Activated T-cell treated with anti-CD3 and anti-CD28 coated beads, Interleukin-2, amount 50 U/mL, for 24 hours (primary cell): ENCODE results near the gene SAP30L.
A peak's percentile ranks its signal among the peaks of the same experiment; 100 is the strongest.

Source experiments
- DNase-seq: peaks from one replicate; pipeline ENCODE4 v3.0.0-alpha.2; 2020
- H3K27ac Mint-ChIP-seq: 2 replicates; pipeline ENCODE4 v1.8.0; 2020; ENCODE audit warnings: mild to moderate bottlenecking, mixed read lengths
- H3K27me3 Mint-ChIP-seq: 2 replicates; pipeline ENCODE4 v1.8.0; 2020; ENCODE audit warnings: mixed read lengths
- H3K36me3 Mint-ChIP-seq: 2 replicates; pipeline ENCODE4 v1.8.0; 2020; ENCODE audit warnings: low read depth, mixed read lengths
- H3K4me1 Mint-ChIP-seq: 2 replicates; pipeline ENCODE4 v1.8.0; 2020; ENCODE audit warnings: low read depth, mixed read lengths
- H3K4me3 Mint-ChIP-seq: 2 replicates; pipeline ENCODE4 v1.8.0; 2020; ENCODE audit warnings: mild to moderate bottlenecking, moderate library complexity, mixed read lengths
- H3K9me3 Mint-ChIP-seq: 2 replicates; pipeline ENCODE4 v1.8.0; 2020; ENCODE audit warnings: mixed read lengths

Gene SAP30L

DNA sequence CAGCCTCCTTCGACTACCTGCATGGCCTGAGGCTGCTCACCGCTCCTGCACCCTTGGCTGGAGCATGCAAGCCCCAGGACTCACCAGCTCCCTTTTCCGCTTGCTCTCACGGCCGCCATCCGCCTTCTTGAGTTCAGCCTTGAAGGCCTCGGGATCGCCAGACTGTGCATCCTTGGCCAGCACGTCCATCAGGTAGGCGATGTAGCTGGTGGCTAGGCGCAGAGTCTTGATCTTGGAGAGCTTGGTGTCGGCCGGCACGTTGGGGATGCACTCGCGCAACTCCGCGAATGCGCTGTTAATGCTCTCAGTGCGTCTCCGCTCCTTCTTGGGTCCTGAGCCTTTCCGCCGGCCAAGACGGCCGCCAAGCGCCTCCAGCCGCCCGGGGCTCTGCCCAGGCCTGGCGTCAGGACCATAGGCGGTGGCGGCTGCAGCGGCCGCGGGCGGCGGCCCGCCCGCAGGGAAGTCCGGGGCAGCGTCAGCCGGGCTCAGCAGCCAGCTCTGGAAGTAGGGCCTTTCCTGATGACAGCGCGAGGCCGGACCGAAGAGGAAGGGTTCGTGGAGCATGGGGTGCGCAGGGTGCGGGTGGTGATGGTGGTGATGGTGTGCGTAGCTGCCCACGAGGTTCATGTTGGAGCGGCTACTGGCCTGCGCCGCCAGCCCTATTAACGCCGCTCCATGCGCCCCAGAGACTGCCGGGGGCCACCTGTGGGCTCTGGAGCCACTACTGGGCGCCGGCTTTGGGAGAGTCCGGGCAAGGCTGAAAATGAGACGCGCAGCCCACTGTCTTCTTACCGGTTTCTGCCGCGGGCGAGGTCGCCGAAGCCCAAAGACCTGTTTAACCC is 31.8 kb downstream of the SAP30L start:
- Mint-ChIP-seq H3K9me3 (no peaks in the 10 kb centered on the region), H3K27ac (no peak overlapping the region), H3K27me3 (peaks cover 95% of the 10 kb centered on the region), H3K36me3 (no peaks in the 10 kb centered on the region), H3K4me1 (peaks cover 65% of the 10 kb centered on the region), H3K4me3 (no peak overlapping the region)
- DNase-seq: peak; percentile 49

DNA sequence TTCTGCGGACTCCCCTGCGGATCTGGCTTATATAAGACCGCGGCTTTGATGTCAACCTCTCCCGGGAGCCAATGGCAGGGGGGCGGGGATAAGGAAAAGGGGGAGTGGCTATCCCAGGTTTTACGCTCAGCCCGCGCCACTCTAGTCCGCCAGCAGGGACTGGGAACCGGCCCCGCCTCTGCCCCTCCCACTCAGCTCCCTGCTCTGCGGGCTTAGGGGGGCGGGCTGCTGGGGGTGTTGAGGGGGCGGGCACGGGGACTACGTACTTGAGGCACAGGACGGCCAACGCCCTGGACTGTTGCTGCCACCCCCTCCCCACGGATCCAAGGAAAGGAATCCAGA is 32.4 kb downstream of the SAP30L start, which contains the start of gene HAND1:
Gene HAND1, minus strand, starts transcription at position 4 of the 342 bp plus-strand sequence. CDS start 219 bp downstream, outside the sequence.
- Mint-ChIP-seq H3K27me3 (peaks cover 95% of the 10 kb centered on the region), H3K27ac (no peak within 1 kb of the TSS), H3K4me3 (no peak within 1 kb of the TSS), H3K9me3 (no peaks in the 10 kb centered on the region), H3K4me1 (peaks cover 68% of the 10 kb centered on the region), H3K36me3 (no peaks in the 10 kb centered on the region)
- DNase-seq: no peak

DNA sequence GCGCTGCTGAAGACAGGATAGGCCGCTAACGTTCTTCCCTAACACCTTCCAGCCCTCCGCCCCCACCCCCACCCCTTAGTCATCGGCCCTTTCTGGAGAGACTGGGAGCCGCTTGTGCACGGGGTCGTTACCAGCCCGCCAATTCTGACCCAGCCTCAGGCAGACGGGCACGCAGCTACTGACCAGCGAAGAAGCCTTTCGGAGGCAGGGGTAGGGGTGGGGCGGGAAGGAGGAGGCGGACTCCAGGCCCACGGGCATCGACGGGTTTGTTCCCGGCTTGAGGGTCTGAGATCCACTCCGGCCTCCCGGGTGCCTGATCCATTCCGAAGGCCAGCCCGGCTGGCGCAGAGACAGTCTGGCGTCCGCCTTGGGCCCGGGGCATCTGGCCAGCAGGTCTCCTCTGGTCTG is 33.0 kb downstream of the SAP30L start:
- peaks cover 67% of the 10 kb centered on the region for H3K4me1 Mint-ChIP-seq
- peaks cover 95% of the 10 kb centered on the region for H3K27me3 Mint-ChIP-seq
- DNase-seq: peak; percentile 39
- H3K4me3 Mint-ChIP-seq: no peak overlapping the region
- no peaks in the 10 kb centered on the region for H3K36me3 Mint-ChIP-seq
- H3K9me3 Mint-ChIP-seq: no peaks in the 10 kb centered on the region
- H3K27ac Mint-ChIP-seq: no peak overlapping the region

DNA sequence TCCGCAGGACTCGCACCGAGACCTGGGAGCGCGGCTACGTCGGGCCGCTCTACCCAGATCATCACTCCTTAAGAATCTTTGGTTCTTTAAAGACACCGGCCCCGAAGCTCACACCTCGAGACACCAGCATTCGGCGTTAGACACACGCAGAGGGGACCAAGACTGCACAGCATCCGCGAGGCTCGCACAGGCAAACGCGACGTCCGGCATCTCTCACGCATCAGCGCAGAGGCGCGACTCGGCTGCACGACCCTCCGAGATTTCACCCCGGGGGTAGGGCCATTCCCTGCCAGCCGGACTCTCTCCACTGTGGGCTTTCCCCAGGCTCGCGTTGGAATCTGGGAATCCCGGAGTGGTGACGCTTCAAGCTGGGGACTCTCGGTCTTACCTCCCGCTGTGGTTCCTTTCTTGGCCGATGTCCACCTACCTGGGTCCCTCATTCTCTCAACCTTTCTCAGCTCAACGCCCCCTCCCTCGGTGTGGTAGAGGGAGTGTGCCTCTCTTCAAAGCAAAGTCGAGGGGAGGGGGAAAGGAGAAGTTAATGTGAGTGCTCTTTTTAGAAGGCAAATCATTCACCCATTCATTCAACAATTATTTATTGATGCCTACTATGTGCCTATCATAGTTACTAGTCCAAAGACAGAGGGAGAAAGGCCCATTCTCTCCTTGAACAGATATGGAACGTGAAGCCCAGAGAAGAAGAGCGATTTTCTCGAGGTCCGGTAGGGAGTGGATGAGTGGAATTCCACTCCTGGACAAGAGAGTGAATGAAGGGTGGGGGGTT is 33.6 kb downstream of the SAP30L start:
- Mint-ChIP-seq H3K27ac (peak overlapping the region; percentile 76), H3K4me1 (peaks cover 66% of the 10 kb centered on the region), H3K4me3 (no peak overlapping the region), H3K9me3 (no peaks in the 10 kb centered on the region), H3K27me3 (peaks cover 95% of the 10 kb centered on the region), H3K36me3 (no peaks in the 10 kb centered on the region)
- DNase-seq: peak; percentile 43

DNA sequence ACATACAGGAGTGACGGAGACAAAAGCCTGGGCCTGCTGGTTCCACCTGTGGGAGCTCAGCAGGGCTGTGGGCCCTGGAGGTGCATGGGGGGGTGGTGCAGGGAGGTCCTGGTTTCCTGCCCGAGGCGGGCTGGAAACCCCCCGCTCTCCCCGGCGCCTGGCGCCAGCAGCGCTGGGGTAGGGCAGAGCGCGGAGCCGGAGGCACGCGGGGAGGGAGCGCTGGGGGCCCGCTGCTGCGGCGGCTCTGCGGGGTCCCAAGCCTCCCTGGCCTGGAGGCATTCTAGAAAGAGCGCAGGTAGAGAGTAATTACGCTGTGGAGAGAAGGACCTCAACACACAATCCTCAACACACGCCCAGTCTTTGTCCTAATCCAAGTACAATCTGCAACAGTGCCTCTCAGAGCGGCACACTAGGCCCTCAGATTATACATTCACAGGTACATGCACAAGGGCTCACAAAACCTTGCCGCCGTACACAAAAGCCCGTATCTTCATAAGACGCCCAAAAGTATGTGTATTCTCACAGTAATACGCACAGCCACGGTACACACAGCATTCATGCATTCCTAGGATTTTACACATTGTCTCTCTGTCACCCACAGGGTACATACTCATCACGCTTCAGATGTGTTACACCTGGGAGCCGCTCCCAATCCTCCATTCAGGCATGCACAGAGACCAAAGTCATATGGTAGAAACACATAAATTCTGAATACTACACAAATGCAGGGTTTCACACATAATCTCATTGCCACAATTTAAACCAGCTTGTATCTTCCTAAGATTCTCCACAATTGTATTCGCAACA is 34.4 kb downstream of the SAP30L start:
- H3K9me3 Mint-ChIP-seq: no peaks in the 10 kb centered on the region
- no peaks in the 10 kb centered on the region for H3K36me3 Mint-ChIP-seq
- H3K27me3 Mint-ChIP-seq: peaks cover 95% of the 10 kb centered on the region
- no peak for DNase-seq
- no peak overlapping the region for H3K27ac Mint-ChIP-seq
- H3K4me1 Mint-ChIP-seq: peaks cover 58% of the 10 kb centered on the region
- no peak overlapping the region for H3K4me3 Mint-ChIP-seq

DNA sequence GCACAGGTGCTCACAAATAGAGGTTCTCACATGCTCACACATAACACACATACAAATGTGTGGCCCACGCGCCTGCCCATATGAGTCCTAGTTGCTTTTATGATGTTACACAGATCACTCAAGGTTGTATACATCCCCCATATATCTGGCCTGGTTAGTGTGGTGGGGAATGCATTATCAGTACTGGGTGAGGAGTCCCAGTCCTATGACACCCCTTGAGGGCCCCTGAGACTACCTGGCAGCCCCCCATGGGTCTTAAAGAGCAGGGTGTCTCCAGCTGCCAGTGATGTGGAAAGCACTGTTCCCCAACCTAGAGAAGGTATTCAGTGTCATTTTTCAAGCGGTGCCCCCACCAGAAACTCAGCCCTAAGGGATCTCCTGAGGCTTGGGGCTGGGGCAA is 35.0 kb downstream of the SAP30L start:
- Mint-ChIP-seq H3K9me3 (no peaks in the 10 kb centered on the region), H3K27ac (no peak overlapping the region), H3K36me3 (no peaks in the 10 kb centered on the region), H3K4me3 (no peak overlapping the region), H3K27me3 (peaks cover 95% of the 10 kb centered on the region), H3K4me1 (peaks cover 55% of the 10 kb centered on the region)
- no peak for DNase-seq

DNA sequence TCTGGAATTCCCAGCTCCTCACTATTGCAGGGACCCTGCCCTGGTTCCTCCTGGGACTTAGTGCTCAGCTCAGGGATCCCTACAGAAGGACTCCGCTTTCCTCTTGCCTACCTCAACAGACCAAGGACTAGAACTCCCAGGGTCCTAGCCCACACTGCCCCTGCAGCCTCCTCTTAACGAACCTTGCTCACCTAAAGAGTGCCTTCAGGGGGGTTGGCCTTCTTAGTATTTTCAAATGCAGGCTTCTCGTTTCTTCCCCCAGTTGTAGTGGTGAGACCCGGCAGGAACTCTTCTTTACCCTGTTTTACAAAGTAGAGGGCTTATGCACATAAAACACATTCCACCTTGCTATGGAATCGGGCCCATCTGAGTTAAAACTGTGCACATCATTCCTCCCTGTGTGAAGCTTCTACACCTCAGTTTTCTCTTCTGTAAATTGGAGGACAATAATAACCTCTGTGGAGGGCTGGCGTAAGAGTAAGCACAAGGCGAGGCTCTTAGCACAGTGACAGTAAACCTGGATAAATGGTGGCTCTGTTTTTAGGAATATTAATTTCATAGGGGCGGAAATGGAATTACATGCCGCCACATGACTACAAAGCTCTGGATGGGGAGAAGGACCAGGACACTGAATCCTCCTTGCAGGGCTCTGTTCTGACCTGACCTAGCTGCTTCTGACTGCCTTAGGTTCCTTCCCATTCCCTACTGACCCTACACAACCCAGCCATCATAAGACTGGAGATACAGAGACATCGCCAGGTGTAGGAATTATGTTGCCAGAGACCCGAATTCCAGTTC is 36.0 kb downstream of the SAP30L start:
- Mint-ChIP-seq H3K9me3 (no peaks in the 10 kb centered on the region), H3K27ac (no peak overlapping the region), H3K36me3 (no peaks in the 10 kb centered on the region), H3K4me3 (no peak overlapping the region), H3K4me1 (peaks cover 53% of the 10 kb centered on the region), H3K27me3 (peaks cover 95% of the 10 kb centered on the region)
- no peak for DNase-seq

DNA sequence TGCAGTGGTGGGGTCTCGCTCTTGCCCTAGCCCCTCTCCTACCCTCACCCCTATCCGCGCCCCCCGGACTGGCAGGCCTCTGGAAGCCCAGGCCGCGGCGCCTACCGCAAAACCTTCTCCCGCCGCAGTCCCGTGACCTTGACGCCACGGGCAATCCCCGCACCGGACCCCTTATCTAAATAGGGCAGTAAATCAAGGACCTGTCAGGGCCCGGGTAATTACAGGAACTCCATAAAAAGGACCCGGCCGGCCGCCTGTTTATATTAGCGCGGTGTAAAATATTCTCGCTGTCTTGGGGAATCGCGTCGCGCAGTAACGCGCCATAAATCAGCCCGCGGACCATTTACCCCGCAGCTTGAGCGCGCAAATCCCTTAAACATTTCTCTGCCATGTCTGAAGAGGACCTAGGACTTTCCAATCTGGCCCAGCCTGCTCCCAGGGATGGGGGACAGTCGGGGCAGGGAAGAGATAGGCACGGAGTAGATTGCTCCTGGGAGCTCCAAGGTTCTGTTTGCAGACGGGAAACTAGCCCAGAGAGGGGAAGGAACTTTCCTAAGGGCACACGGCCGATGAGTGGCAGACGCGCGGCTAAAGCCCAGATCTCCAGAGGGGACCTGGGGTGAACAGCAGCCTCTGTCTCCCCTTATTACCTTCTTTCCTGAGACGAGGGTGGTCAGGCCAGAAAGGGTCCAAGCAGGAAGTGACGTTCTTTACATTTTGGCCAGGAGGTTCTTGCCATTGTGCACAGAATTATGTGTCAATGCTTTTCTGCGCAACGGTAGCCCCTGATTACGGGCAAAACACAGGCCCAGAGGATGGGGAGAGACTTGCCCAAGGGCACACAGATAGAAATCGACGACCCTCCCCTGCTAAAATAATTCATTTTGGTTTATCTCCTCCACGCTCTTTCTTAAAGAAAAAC is 37.0 kb downstream of the SAP30L start:
- peaks cover 53% of the 10 kb centered on the region for H3K4me1 Mint-ChIP-seq
- H3K36me3 Mint-ChIP-seq: no peaks in the 10 kb centered on the region
- H3K4me3 Mint-ChIP-seq: no peak overlapping the region
- no peaks in the 10 kb centered on the region for H3K9me3 Mint-ChIP-seq
- H3K27me3 Mint-ChIP-seq: peaks cover 95% of the 10 kb centered on the region
- peak; percentile 37 for DNase-seq
- H3K27ac Mint-ChIP-seq: no peak overlapping the region

DNA sequence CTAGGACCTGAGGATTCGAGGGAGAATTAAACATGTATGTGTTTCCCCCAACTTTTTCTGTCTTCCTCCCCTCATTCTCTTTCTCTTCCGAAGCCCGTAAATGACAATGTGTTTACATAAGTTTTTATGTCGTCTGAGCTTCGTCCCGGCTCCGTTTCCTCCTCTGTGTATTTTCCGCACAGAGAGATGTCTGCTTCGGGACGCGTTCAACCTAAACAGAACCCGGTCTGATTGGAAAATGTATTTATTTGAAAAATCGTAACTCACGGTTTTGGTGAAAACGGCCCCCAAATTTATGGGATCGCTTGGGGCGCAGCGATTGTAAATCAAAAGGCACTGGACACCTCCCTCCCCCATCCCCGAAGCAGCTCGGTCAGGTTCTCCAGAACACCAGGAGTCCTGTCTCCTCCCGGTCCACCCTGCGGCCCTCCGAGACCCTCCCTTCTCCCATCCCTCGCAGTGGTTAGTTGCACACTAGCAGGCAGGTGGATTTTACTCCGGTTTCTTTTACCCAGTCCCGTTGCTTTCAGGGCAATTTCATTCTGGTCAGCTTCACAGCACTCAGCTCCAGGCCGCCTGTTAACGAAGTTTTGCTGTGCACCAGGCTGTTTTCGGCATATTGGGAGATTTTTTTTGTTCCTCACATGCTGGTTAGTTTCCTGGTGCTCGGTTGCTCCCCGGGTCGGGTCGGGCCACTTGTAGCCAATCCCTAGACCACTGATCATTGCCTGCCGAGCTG is 38.0 kb downstream of the SAP30L start:
- DNase-seq: no peak
- Mint-ChIP-seq H3K9me3 (no peaks in the 10 kb centered on the region), H3K4me3 (no peak overlapping the region), H3K4me1 (peaks cover 50% of the 10 kb centered on the region), H3K27me3 (peaks cover 91% of the 10 kb centered on the region), H3K27ac (no peak overlapping the region), H3K36me3 (no peaks in the 10 kb centered on the region)

DNA sequence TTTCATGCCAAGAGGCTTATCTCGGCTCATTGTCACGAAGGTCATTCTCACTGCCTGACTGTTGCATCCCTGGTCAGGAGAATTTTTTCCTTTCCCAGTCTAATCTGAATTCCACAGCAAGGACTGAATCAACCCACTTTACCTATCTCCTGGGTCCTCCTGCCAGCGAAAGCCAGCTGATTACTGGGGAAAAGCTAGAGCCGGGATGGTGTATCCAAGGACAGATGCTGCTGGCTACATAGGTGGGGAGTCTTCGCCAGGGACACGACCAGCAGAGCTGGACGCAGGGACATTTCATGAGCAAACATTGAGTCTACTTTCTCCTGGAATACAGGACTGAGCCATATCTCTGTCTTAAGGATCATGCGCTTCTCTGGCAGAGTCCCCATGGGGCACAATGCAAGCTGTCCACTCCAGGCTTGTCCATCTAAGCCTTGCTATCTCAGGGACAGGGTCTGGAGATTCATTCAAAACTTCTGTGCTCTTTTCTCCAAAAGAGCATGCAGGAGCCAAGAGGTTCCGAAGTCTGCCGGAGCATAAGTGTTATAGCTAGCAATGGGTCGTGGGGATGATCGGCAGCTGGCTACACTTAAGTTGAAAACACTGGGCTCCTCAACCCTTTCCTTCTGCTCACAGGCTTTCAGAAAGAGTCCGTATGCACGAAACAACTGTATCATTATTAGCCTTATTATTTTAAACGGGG is 38.7 kb downstream of the SAP30L start:
- peaks cover 44% of the 10 kb centered on the region for H3K4me1 Mint-ChIP-seq
- DNase-seq: no peak
- H3K36me3 Mint-ChIP-seq: no peaks in the 10 kb centered on the region
- no peak overlapping the region for H3K27ac Mint-ChIP-seq
- H3K4me3 Mint-ChIP-seq: no peak overlapping the region
- no peaks in the 10 kb centered on the region for H3K9me3 Mint-ChIP-seq
- peaks cover 90% of the 10 kb centered on the region for H3K27me3 Mint-ChIP-seq

DNA sequence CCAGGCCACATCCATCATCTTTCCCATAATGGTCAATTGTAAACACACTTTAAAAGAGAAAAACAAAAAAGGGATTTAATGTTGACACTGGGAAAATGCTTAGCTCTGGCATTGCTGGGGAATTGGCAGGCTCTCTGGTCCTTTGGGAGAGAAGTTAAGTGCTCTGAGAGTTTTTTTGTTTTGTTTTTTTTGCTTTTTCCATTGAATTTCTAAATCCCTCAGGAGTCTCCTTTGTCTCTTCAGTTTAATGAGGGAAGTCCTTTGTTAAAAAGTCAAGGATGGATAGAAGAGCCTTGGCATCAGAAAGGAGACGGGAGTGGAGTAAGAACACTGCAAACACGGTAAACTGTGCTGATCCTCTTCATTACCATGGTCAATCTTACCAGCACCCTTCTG is 39.3 kb downstream of the SAP30L start:
- peaks cover 91% of the 10 kb centered on the region for H3K27me3 Mint-ChIP-seq

DNA sequence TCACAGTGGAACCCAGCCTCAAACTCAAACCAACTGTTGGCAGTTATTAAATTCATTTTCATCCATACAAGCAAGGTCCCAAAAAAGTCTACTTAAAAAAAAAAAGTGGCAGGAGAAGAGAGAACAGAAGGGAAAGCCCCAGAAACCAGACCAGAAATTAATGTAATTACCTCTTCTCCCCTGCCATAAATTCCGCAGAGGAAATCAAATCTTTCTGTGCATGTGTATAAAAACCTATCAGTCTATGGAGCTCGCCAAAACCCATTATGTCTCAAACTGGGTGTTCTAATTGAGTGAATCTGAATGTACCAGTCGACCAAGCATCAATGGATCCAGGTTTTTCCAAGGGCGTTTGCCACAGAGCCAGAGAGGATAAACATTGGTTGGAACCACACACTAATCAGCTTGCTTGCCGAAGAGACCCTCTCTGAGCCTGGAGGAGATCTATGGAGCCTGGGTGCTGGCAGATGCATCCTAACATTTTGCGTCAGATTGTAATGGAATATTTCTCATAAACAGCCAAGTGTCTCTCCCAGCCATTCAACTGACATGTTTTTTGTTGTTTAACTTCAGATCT is 40.1 kb downstream of the SAP30L start:
- Mint-ChIP-seq H3K4me1 (peaks cover 39% of the 10 kb centered on the region), H3K27ac (no peak overlapping the region), H3K4me3 (no peak overlapping the region), H3K9me3 (no peaks in the 10 kb centered on the region), H3K36me3 (no peaks in the 10 kb centered on the region), H3K27me3 (peaks cover 90% of the 10 kb centered on the region)
- no peak for DNase-seq

More for the DNA sequence above, 39.3 kb downstream of the SAP30L start:
- H3K9me3 Mint-ChIP-seq: no peaks in the 10 kb centered on the region
- no peak for DNase-seq
- no peak overlapping the region for H3K27ac Mint-ChIP-seq
- H3K4me3 Mint-ChIP-seq: no peak overlapping the region
- no peaks in the 10 kb centered on the region for H3K36me3 Mint-ChIP-seq
- H3K4me1 Mint-ChIP-seq: peaks cover 42% of the 10 kb centered on the region
